Smooth muscle cell of the coronary artery (primary cell): ENCODE data around the gene KDM6B. TPM values are rescaled to one million over a fixed set of nuclear protein-coding genes. Genes with fewer than 3 reads are reported as not detected.

Experiments used
- total RNA-seq: library from RNA; depleted of rRNA; stranded (reverse); fragments of >200 nt; gene quantifications from 2 replicates; pipeline ENCODE4 v1.2.3, GENCODE V29; 2014; ENCODE audit warnings: low replicate concordance

KDM6B gene, protein sequence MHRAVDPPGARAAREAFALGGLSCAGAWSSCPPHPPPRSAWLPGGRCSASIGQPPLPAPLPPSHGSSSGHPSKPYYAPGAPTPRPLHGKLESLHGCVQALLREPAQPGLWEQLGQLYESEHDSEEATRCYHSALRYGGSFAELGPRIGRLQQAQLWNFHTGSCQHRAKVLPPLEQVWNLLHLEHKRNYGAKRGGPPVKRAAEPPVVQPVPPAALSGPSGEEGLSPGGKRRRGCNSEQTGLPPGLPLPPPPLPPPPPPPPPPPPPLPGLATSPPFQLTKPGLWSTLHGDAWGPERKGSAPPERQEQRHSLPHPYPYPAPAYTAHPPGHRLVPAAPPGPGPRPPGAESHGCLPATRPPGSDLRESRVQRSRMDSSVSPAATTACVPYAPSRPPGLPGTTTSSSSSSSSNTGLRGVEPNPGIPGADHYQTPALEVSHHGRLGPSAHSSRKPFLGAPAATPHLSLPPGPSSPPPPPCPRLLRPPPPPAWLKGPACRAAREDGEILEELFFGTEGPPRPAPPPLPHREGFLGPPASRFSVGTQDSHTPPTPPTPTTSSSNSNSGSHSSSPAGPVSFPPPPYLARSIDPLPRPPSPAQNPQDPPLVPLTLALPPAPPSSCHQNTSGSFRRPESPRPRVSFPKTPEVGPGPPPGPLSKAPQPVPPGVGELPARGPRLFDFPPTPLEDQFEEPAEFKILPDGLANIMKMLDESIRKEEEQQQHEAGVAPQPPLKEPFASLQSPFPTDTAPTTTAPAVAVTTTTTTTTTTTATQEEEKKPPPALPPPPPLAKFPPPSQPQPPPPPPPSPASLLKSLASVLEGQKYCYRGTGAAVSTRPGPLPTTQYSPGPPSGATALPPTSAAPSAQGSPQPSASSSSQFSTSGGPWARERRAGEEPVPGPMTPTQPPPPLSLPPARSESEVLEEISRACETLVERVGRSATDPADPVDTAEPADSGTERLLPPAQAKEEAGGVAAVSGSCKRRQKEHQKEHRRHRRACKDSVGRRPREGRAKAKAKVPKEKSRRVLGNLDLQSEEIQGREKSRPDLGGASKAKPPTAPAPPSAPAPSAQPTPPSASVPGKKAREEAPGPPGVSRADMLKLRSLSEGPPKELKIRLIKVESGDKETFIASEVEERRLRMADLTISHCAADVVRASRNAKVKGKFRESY (N-terminal part only)
- 3.8 and 4.0 TPM in 2 replicates for total RNA-seq

GRCh38 chr17:7833795-7834541 is at the start of gene KDM6B:
Gene KDM6B (plus strand): TSS chr17:7834217. CDS start chr17:7845555, 11,338 bp downstream.

GRCh38 chr17:7854851-7855659 is 21.0 kb downstream of the KDM6B start, which contains the start of gene TMEM88:
Gene TMEM88 (plus strand): TSS chr17:7855066. CDS start chr17:7855075, 9 bp downstream.

GRCh38 chr17:7856811-7857712 is 23.0 kb downstream of the KDM6B start, which contains the start of gene NAA38:
Gene NAA38 (minus strand): TSS chr17:7857559. CDS start chr17:7857463, 96 bp downstream.

GRCh38 chr17:7857713-7858521 is 23.9 kb downstream of the KDM6B start, which contains the start of gene CYB5D1:
Gene CYB5D1 (plus strand): TSS chr17:7858003. CDS start chr17:7858135, 132 bp downstream.

Other genes with a start within 250 kb of the KDM6B start
- 0.23 TPM in 1 of 2 replicates, not detected in the other for gene SOX15, start 244.1 kb upstream of the KDM6B start, total RNA-seq
- 24.0 and 58.9 TPM in 2 replicates for gene FXR2, start 219.3 kb upstream of the KDM6B start, total RNA-seq
- 39.1 and 56.6 TPM in 2 replicates for gene SAT2, start 206.4 kb upstream of the KDM6B start, total RNA-seq
- gene SHBG, start 204.1 kb upstream of the KDM6B start, total RNA-seq = 0.23 and 1.2 TPM in 2 replicates
- gene ATP1B2, start 183.3 kb upstream of the KDM6B start, total RNA-seq = not detected in 2 replicates
- gene TP53, start 146.7 kb upstream of the KDM6B start, total RNA-seq = 14.3 and 23.0 TPM in 2 replicates
- 2.6 and 4.6 TPM in 2 replicates for gene WRAP53, start 145.7 kb upstream of the KDM6B start, total RNA-seq
- 0.47 and 1.4 TPM in 2 replicates for gene EFNB3, start 129.0 kb upstream of the KDM6B start, total RNA-seq
- gene DNAH2, start 116.5 kb upstream of the KDM6B start, total RNA-seq = 0.15 and 0.35 TPM in 2 replicates
- 0.23 TPM in 2 replicates for gene TMEM88, start 20.8 kb downstream of the KDM6B start, total RNA-seq
- 145 and 157 TPM in 2 replicates for gene NAA38, start 23.3 kb downstream of the KDM6B start, total RNA-seq
- 7.5 and 8.3 TPM in 2 replicates for gene CYB5D1, start 23.8 kb downstream of the KDM6B start, total RNA-seq
- gene CHD3, start 54.6 kb downstream of the KDM6B start, total RNA-seq = 179 and 468 TPM in 2 replicates
- 0.98 and 1.1 TPM in 2 replicates for gene RNF227, start 82.1 kb downstream of the KDM6B start, total RNA-seq
- 0.15 TPM in 1 of 2 replicates, not detected in the other for gene KCNAB3, start 95.6 kb downstream of the KDM6B start, total RNA-seq
- gene TRAPPC1, start 97.7 kb downstream of the KDM6B start, total RNA-seq = 57.1 and 61.6 TPM in 2 replicates
- gene CNTROB, start 98.0 kb downstream of the KDM6B start, total RNA-seq = 16.1 and 18.1 TPM in 2 replicates
- gene GUCY2D, start 168.4 kb downstream of the KDM6B start, total RNA-seq = not detected in 2 replicates
- 0.12 TPM in 1 of 2 replicates, not detected in the other for gene ALOX15B, start 204.8 kb downstream of the KDM6B start, total RNA-seq